ENCODE measurements around the gene GCDH.

Gene GCDH

GRCh38 chr19:12940897-12941296, 49.9 kb downstream of the GCDH start:
- DNase-seq (ENCODE audit: low read depth), result no peak
- peak overlapping the region; percentile 100 for H3K4me3 ChIP-seq (ENCODE audit: low read depth, low read length)
- in situ Hi-C loops (cut with HindIII; ENCODE audit: low sequenced_read_pairs), result no loop called here
- no peak for TF ChIP-seq CTCF (IDR thresholded peaks at IDR 0.05; ENCODE audit: low read depth, low read length, missing control alignments)

- H3K4me3 ChIP-seq (ENCODE audit: low read depth, low read length), result no peak overlapping the region
These were observed 52.6 kb downstream of the GCDH start for GRCh38 chr19:12943437-12944044.

GRCh38 chr19:12944104-12944674, 53.2 kb downstream of the GCDH start:
- in situ Hi-C loops (cut with HindIII; ENCODE audit: low sequenced_read_pairs), result no loop called here
- DNase-seq (ENCODE audit: low read depth), result no peak
- TF ChIP-seq CTCF (IDR thresholded peaks at IDR 0.05; ENCODE audit: low read depth, low read length, missing control alignments), result no peak
- H3K4me3 ChIP-seq (ENCODE audit: low read depth, low read length), result no peak overlapping the region

More at GRCh38 chr19:12943437-12944044, 52.6 kb downstream of the GCDH start:
- no peak for DNase-seq (ENCODE audit: low read depth)
- no peak for TF ChIP-seq CTCF (IDR thresholded peaks at IDR 0.05; ENCODE audit: low read depth, low read length, missing control alignments)
- in situ Hi-C loops (cut with HindIII; ENCODE audit: low sequenced_read_pairs), result no loop called here

- peak within 1 kb of the TSS; percentile 72 for H3K4me3 ChIP-seq (ENCODE audit: low read depth, low read length)
- peak; percentile 96 for DNase-seq (ENCODE audit: low read depth)
- in situ Hi-C loops (cut with HindIII; ENCODE audit: low sequenced_read_pairs), result no loop called here
- no peak for TF ChIP-seq CTCF (IDR thresholded peaks at IDR 0.05; ENCODE audit: low read depth, low read length, missing control alignments)
These were observed 54.6 kb downstream of the GCDH start, which contains the start of gene RAD23A for GRCh38 chr19:12945479-12946091. Gene RAD23A (plus strand): TSS chr19:12945862. CDS start chr19:12945949, 87 bp downstream.

- peak overlapping the region; percentile 72 for H3K4me3 ChIP-seq (ENCODE audit: low read depth, low read length)
- DNase-seq (ENCODE audit: low read depth), result peak; percentile 58
- no peak for TF ChIP-seq CTCF (IDR thresholded peaks at IDR 0.05; ENCODE audit: low read depth, low read length, missing control alignments)
- in situ Hi-C loops (cut with HindIII; ENCODE audit: low sequenced_read_pairs), result no loop called here
These were observed 55.2 kb downstream of the GCDH start for GRCh38 chr19:12946092-12946721.

- DNase-seq (ENCODE audit: low read depth), result no peak
- H3K4me3 ChIP-seq (ENCODE audit: low read depth, low read length), result peak overlapping the region; percentile 72
- in situ Hi-C loops (cut with HindIII; ENCODE audit: low sequenced_read_pairs), result no loop called here
- TF ChIP-seq CTCF (IDR thresholded peaks at IDR 0.05; ENCODE audit: low read depth, low read length, missing control alignments), result no peak
These were observed 56.0 kb downstream of the GCDH start for GRCh38 chr19:12946731-12947496.
